ENCODE measurements around the gene TBC1D4. TPM values are rescaled to one million over a fixed set of nuclear protein-coding genes. Genes with fewer than 3 reads are reported as not detected.

The TBC1D4 gene
- 15.5 and 22.5 TPM in 2 replicates for total RNA-seq (2014; rRNA removed; shearing (Covaris generic))

GRCh38 chr13:75482070-75482819 lies at the start of gene TBC1D4:
TSS of gene TBC1D4 (minus strand) at chr13:75482169. CDS start at chr13:75481767, 402 bp downstream.
- Histone ChIP-seq H3K36me3 (replicated peaks; ENCODE audit: control insufficient read depth, insufficient read depth, low read length) (no peaks in the 10 kb centered on the region), H3K4me3 (ENCODE audit: insufficient read depth, low read depth, low read length) (peak within 1 kb of the TSS; percentile 80), H3K27me3 (ENCODE audit: control insufficient read depth, insufficient read depth, low read length) (peaks cover 16% of the 10 kb centered on the region)
- DNase-seq = peak; percentile 87

- DNase-seq = no peak
- Histone ChIP-seq H3K36me3 (replicated peaks; ENCODE audit: control insufficient read depth, insufficient read depth, low read length) (peaks cover 3% of the 10 kb centered on the region; the same call in 1 of the 2 replicates), H3K4me3 (ENCODE audit: insufficient read depth, low read depth, low read length) (no peak overlapping the region), H3K27me3 (ENCODE audit: control insufficient read depth, insufficient read depth, low read length) (no peaks in the 10 kb centered on the region)
Measured at GRCh38 chr13:75530549-75530961, 48.6 kb upstream of the TBC1D4 start.

GRCh38 chr13:75521956-75522355 lies 40.0 kb upstream of the TBC1D4 start:
- Histone ChIP-seq H3K36me3 (replicated peaks; ENCODE audit: control insufficient read depth, insufficient read depth, low read length) (peaks cover 3% of the 10 kb centered on the region), H3K27me3 (ENCODE audit: control insufficient read depth, insufficient read depth, low read length) (no peaks in the 10 kb centered on the region), H3K4me3 (ENCODE audit: insufficient read depth, low read depth, low read length) (no peak overlapping the region)
- DNase-seq = no peak

GRCh38 chr13:75518439-75519088 lies 36.6 kb upstream of the TBC1D4 start:
- H3K4me3 ChIP-seq (ENCODE audit: insufficient read depth, low read depth, low read length) = no peak overlapping the region
- H3K27me3 ChIP-seq (ENCODE audit: control insufficient read depth, insufficient read depth, low read length) = no peaks in the 10 kb centered on the region
- H3K36me3 ChIP-seq (replicated peaks; ENCODE audit: control insufficient read depth, insufficient read depth, low read length) = no peaks in the 10 kb centered on the region
- DNase-seq = no peak

- DNase-seq = no peak
- Histone ChIP-seq H3K4me3 (ENCODE audit: insufficient read depth, low read depth, low read length) (no peak overlapping the region), H3K27me3 (ENCODE audit: control insufficient read depth, insufficient read depth, low read length) (no peaks in the 10 kb centered on the region), H3K36me3 (replicated peaks; ENCODE audit: control insufficient read depth, insufficient read depth, low read length) (no peaks in the 10 kb centered on the region)
Measured at GRCh38 chr13:75514080-75514995, 32.4 kb upstream of the TBC1D4 start.

- no peak overlapping the region for H3K4me3 ChIP-seq (ENCODE audit: insufficient read depth, low read depth, low read length)
- H3K27me3 ChIP-seq (ENCODE audit: control insufficient read depth, insufficient read depth, low read length) = no peaks in the 10 kb centered on the region
- H3K36me3 ChIP-seq (replicated peaks; ENCODE audit: control insufficient read depth, insufficient read depth, low read length) = no peaks in the 10 kb centered on the region
- DNase-seq = no peak
Measured at GRCh38 chr13:75513271-75513670, 31.3 kb upstream of the TBC1D4 start.

- H3K27me3 ChIP-seq (ENCODE audit: control insufficient read depth, insufficient read depth, low read length) = no peaks in the 10 kb centered on the region
- no peak for DNase-seq
- no peaks in the 10 kb centered on the region for H3K36me3 ChIP-seq (replicated peaks; ENCODE audit: control insufficient read depth, insufficient read depth, low read length)
- no peak overlapping the region for H3K4me3 ChIP-seq (ENCODE audit: insufficient read depth, low read depth, low read length)
Measured at GRCh38 chr13:75512253-75512652, 30.3 kb upstream of the TBC1D4 start.

GRCh38 chr13:75511051-75511625 lies 29.2 kb upstream of the TBC1D4 start:
- DNase-seq = no peak
- Histone ChIP-seq H3K4me3 (ENCODE audit: insufficient read depth, low read depth, low read length) (no peak overlapping the region), H3K36me3 (replicated peaks; ENCODE audit: control insufficient read depth, insufficient read depth, low read length) (no peaks in the 10 kb centered on the region), H3K27me3 (ENCODE audit: control insufficient read depth, insufficient read depth, low read length) (no peaks in the 10 kb centered on the region)

- Histone ChIP-seq H3K27me3 (ENCODE audit: control insufficient read depth, insufficient read depth, low read length) (no peaks in the 10 kb centered on the region), H3K4me3 (ENCODE audit: insufficient read depth, low read depth, low read length) (no peak overlapping the region), H3K36me3 (replicated peaks; ENCODE audit: control insufficient read depth, insufficient read depth, low read length) (no peaks in the 10 kb centered on the region)
- peak; percentile 18 for DNase-seq
Measured at GRCh38 chr13:75508002-75508548, 26.1 kb upstream of the TBC1D4 start.

- no peak overlapping the region for H3K4me3 ChIP-seq (ENCODE audit: insufficient read depth, low read depth, low read length)
- DNase-seq = no peak
- no peaks in the 10 kb centered on the region for H3K36me3 ChIP-seq (replicated peaks; ENCODE audit: control insufficient read depth, insufficient read depth, low read length)
- H3K27me3 ChIP-seq (ENCODE audit: control insufficient read depth, insufficient read depth, low read length) = no peaks in the 10 kb centered on the region
Measured at GRCh38 chr13:75507027-75508001, 25.3 kb upstream of the TBC1D4 start.

GRCh38 chr13:75506018-75506417 lies 24.0 kb upstream of the TBC1D4 start:
- no peak overlapping the region for H3K4me3 ChIP-seq (ENCODE audit: insufficient read depth, low read depth, low read length)
- no peak for DNase-seq
- no peaks in the 10 kb centered on the region for H3K36me3 ChIP-seq (replicated peaks; ENCODE audit: control insufficient read depth, insufficient read depth, low read length)
- H3K27me3 ChIP-seq (ENCODE audit: control insufficient read depth, insufficient read depth, low read length) = no peaks in the 10 kb centered on the region

- DNase-seq = no peak
- Histone ChIP-seq H3K36me3 (replicated peaks; ENCODE audit: control insufficient read depth, insufficient read depth, low read length) (no peaks in the 10 kb centered on the region), H3K4me3 (ENCODE audit: insufficient read depth, low read depth, low read length) (no peak overlapping the region), H3K27me3 (ENCODE audit: control insufficient read depth, insufficient read depth, low read length) (no peaks in the 10 kb centered on the region)
Measured at GRCh38 chr13:75505327-75505726, 23.4 kb upstream of the TBC1D4 start.

GRCh38 chr13:75495938-75496337 lies 14.0 kb upstream of the TBC1D4 start:
- DNase-seq = no peak
- Histone ChIP-seq H3K27me3 (ENCODE audit: control insufficient read depth, insufficient read depth, low read length) (no peaks in the 10 kb centered on the region), H3K36me3 (replicated peaks; ENCODE audit: control insufficient read depth, insufficient read depth, low read length) (no peaks in the 10 kb centered on the region), H3K4me3 (ENCODE audit: insufficient read depth, low read depth, low read length) (no peak overlapping the region)

Measured in H7 (cell line).